ENCODE measurements around the gene CPSF2.

DNA sequence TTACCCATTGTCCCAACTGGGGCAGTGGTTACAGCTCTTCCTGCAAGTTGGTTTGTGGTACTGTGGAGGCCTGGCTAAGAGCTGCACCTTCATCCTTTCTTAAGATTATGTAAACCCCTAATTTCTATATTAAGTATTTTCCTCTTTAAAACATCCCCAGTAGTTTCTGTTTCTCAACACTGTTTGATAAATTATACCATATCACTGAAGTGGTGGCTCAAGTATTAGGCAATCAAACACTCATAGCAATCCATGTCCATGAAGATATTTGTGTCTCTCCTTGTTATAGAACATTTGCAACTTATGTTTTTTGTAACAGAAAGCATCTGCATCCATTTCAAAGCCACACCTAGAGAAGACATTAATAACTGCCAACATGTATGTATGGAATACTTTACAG is 47.2 kb upstream of the CPSF2 start:
- TF ChIP-seq, protein P1, sequence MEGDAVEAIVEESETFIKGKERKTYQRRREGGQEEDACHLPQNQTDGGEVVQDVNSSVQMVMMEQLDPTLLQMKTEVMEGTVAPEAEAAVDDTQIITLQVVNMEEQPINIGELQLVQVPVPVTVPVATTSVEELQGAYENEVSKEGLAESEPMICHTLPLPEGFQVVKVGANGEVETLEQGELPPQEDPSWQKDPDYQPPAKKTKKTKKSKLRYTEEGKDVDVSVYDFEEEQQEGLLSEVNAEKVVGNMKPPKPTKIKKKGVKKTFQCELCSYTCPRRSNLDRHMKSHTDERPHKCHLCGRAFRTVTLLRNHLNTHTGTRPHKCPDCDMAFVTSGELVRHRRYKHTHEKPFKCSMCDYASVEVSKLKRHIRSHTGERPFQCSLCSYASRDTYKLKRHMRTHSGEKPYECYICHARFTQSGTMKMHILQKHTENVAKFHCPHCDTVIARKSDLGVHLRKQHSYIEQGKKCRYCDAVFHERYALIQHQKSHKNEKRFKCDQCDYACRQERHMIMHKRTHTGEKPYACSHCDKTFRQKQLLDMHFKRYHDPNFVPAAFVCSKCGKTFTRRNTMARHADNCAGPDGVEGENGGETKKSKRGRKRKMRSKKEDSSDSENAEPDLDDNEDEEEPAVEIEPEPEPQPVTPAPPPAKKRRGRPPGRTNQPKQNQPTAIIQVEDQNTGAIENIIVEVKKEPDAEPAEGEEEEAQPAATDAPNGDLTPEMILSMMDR (IDR thresholded peaks at IDR 0.05), result no peak
- no peak for TF ChIP-seq POLR2A (IDR thresholded peaks at IDR 0.05)

Measured in Peyer's patch (tissue), 4 donors.